MCF 10A (cell line): ENCODE measurements around the gene USP13. TPM values are rescaled to one million over a fixed set of nuclear protein-coding genes. Genes with fewer than 3 reads are reported as not detected.

ENCODE experiments used
- BruUV-seq: library from RNA; stranded (reverse); fragments of 400-500 nt; replicated peaks from 2 replicates; lab custom pipeline; 2021; lab: Mats Ljungman, UMichigan
- CTCF ChIA-PET: fragments of 300-600 bp; sonication (Branson Sonifier 250); formaldehyde crosslinking; extraction: SDS; loops from one replicate; lab custom pipeline; 2021; ENCODE audit warnings: antibody characterized with exemption, inconsistent platforms; lab: Yijun Ruan, JAX
- POLR2A ChIA-PET: fragments of 300-600, 350-650 bp; sonication (Branson Sonifier 250); formaldehyde crosslinking; extraction: SDS; loops from one replicate; lab custom pipeline; 2020; ENCODE audit warnings: antibody characterized with exemption, inconsistent platforms; lab: Yijun Ruan, JAX
- DNase-seq: peaks from one replicate; pipeline ENCODE4 v3.0.0-alpha.2; 2018; ENCODE audit not compliant: unreplicated experiment
- H3K27ac Mint-ChIP-seq: one replicate; pipeline ENCODE4 v1.8.0; 2022; ENCODE audit warnings: mild to moderate bottlenecking, low read depth, mixed read lengths; ENCODE audit not compliant: unreplicated experiment
- H3K27me3 Mint-ChIP-seq: one replicate; pipeline ENCODE4 v1.8.0; 2022; ENCODE audit warnings: mixed read lengths; ENCODE audit not compliant: insufficient read depth, unreplicated experiment
- H3K36me3 Mint-ChIP-seq: one replicate; pipeline ENCODE4 v1.8.0; 2022; ENCODE audit warnings: mild to moderate bottlenecking, moderate library complexity, mixed read lengths; ENCODE audit not compliant: insufficient read depth, unreplicated experiment
- H3K4me1 Mint-ChIP-seq: one replicate; pipeline ENCODE4 v1.8.0; 2022; ENCODE audit warnings: mixed read lengths; ENCODE audit not compliant: insufficient read depth, unreplicated experiment
- H3K4me3 Mint-ChIP-seq: one replicate; pipeline ENCODE4 v1.8.0; 2022; ENCODE audit warnings: mild to moderate bottlenecking, moderate library complexity, mixed read lengths; ENCODE audit not compliant: unreplicated experiment
- H3K9me3 Mint-ChIP-seq: one replicate; pipeline ENCODE4 v1.8.0; 2022; ENCODE audit warnings: mixed read lengths; ENCODE audit not compliant: unreplicated experiment
- CTCF ChIP-seq: fragments of 200-600 bp; IDR thresholded peaks from one replicate; pipeline ENCODE4 v1.8.0; 2022; ENCODE audit warnings: antibody characterized with exemption, mild to moderate bottlenecking; ENCODE audit not compliant: unreplicated experiment
- intact Hi-C: fragments of 100-400 bp; cut with micrococcal nuclease; formaldehyde crosslinking; loops from 2 replicates; pipeline ENCODE4 v1.14.1; 2022
- total RNA-seq: library from RNA; stranded (reverse); gene quantifications from 2 replicates; pipeline ENCODE4 v1.2.3, GENCODE V29; 2022

Gene USP13
- total RNA-seq, 1 experiment from 2014 or later = 9.7 TPM

DNA sequence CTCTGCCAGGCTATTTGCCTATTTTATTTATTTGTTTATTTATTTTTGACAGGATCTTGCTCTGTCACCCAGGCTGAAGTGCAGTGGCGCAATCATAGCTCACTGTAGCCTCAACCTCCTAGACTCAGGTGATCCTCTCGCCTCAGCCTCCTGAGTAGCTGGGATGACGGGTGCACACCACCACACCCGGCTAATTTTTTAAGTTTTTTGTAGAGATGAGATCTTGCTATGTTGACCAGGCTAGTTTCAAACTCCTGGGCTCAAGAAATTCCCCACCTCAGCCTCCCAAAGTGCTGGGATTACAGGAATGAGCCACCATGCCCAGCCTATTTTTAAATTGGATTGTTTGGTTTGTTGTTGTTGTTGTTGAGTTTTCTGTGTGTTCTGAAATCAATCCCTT, 42.8 kb upstream of the USP13 start:
- Mint-ChIP-seq H3K27ac (no peak overlapping the region), H3K9me3 (no peaks in the 10 kb centered on the region), H3K4me1 (peaks cover 14% of the 10 kb centered on the region), H3K36me3 (peaks cover 24% of the 10 kb centered on the region), H3K4me3 (no peak overlapping the region), H3K27me3 (no peaks in the 10 kb centered on the region)
- TF ChIP-seq CTCF = no peak
- intact Hi-C loops = no loop called here
- ChIA-PET POLR2A (no interaction called here), CTCF (no interaction called here)
- no peak for DNase-seq
- BruUV-seq = no TSS peak

DNA sequence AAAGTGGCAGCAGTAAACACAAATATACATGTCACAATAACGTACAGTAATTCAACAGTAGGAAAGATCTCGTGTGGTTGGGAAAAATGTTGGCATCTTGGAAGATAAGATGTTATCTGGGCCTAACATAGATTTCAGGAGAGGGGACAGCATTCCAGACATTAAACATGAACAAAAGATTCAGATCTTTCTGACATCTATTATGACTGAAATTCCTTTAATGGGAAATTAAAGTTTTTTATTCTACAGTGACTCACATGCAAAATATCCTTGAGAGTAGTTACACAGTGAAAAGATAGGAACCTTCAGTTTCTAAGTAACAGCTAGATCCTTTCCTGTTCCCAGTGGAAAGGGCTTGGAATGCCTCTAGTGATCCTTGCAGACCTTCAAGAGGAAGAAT, 39.0 kb upstream of the USP13 start:
- no TSS peak for BruUV-seq
- intact Hi-C loops = no loop called here
- no peak for DNase-seq
- CTCF ChIA-PET = interaction anchor here (0.6 kb wide), 1 partner anchor 13 kb away, joined by 3 read pairs; no protein-coding TSS in a partner anchor
- Mint-ChIP-seq H3K4me3 (no peak overlapping the region), H3K36me3 (peaks cover 19% of the 10 kb centered on the region), H3K27ac (no peak overlapping the region), H3K9me3 (no peaks in the 10 kb centered on the region), H3K27me3 (no peaks in the 10 kb centered on the region), H3K4me1 (peaks cover 5% of the 10 kb centered on the region)
- POLR2A ChIA-PET = no interaction called here
- TF ChIP-seq CTCF = no peak

- no peak overlapping the region for H3K27ac Mint-ChIP-seq
Observed at GRCh38 chr3:179615458-179616173, 37.2 kb upstream of the USP13 start.

More at GRCh38 chr3:179615458-179616173, 37.2 kb upstream of the USP13 start:
- Mint-ChIP-seq H3K36me3 (peaks cover 36% of the 10 kb centered on the region), H3K9me3 (no peaks in the 10 kb centered on the region), H3K4me1 (peaks cover 5% of the 10 kb centered on the region), H3K4me3 (no peak overlapping the region), H3K27me3 (no peaks in the 10 kb centered on the region)
- no peak for TF ChIP-seq CTCF
- no TSS peak for BruUV-seq
- no peak for DNase-seq
- ChIA-PET POLR2A (interaction anchor here (0.8 to 2.2 kb wide), 2 partner anchors 11 to 318 kb away, joined by 3 to 15 read pairs; partner anchors contain the start of genes MRPL47 and NDUFB5), CTCF (interaction anchor here (0.6 to 1.2 kb wide), 4 partner anchors 34 to 152 kb away, joined by 3 to 4 read pairs (median 4); no protein-coding TSS in a partner anchor)
- intact Hi-C loops = no loop called here
